Loucy (cell line): ENCODE data around the gene DHRS3.

Experiments used
- H2AFZ ChIP-seq: fragments of 200-600 bp; sonication (generic); 2 replicates; pipeline ENCODE4 v1.6.0; 2016; ENCODE audit warnings: antibody characterized with exemption, mild to moderate bottlenecking, low read length, moderate library complexity
- H3F3A ChIP-seq: fragments of 200-600 bp; 2 replicates; pipeline ENCODE4 v1.6.0; 2016; ENCODE audit warnings: antibody characterized with exemption, low read depth, mild to moderate bottlenecking
- H3K27me3 ChIP-seq: fragments of 200-600 bp; sonication (generic); 2 replicates; pipeline ENCODE4 v1.6.1; 2014; ENCODE audit warnings: low read length, mild to moderate bottlenecking; ENCODE audit not compliant: insufficient read depth, poor library complexity, severe bottlenecking
- H3K36me3 ChIP-seq: fragments of 200-600 bp; sonication (generic); 2 replicates; pipeline ENCODE4 v1.6.1; 2016; ENCODE audit warnings: low read length; ENCODE audit not compliant: insufficient read depth
- H3K4me1 ChIP-seq: fragments of 200-600 bp; sonication (generic); 2 replicates; pipeline ENCODE4 v1.5.1; 2014; ENCODE audit warnings: low read length, mild to moderate bottlenecking; ENCODE audit not compliant: insufficient read depth, poor library complexity, severe bottlenecking
- H3K4me2 ChIP-seq: fragments of 200-600 bp; sonication (generic); 2 replicates; pipeline ENCODE4 v1.6.0; 2014; ENCODE audit warnings: antibody characterized with exemption, low read length, low read depth, mild to moderate bottlenecking; ENCODE audit not compliant: poor library complexity, severe bottlenecking
- H3K4me3 ChIP-seq: fragments of 200-600 bp; sonication (generic); 2 replicates; pipeline ENCODE4 v1.5.1; 2014; ENCODE audit warnings: low read length, mild to moderate bottlenecking, mixed read lengths; ENCODE audit not compliant: poor library complexity, severe bottlenecking
- H3K79me2 ChIP-seq: fragments of 200-600 bp; sonication (generic); 2 replicates; pipeline ENCODE4 v1.6.1; 2014; ENCODE audit warnings: low read length; ENCODE audit not compliant: insufficient read depth
- H3K9ac ChIP-seq: fragments of 200-600 bp; sonication (generic); 2 replicates; pipeline ENCODE4 v1.6.0; 2014; ENCODE audit warnings: mild to moderate bottlenecking, low read depth, low read length, moderate library complexity; ENCODE audit not compliant: poor library complexity, severe bottlenecking
- H3K9me2 ChIP-seq: fragments of 200-600 bp; sonication (generic); replicated peaks from 2 replicates; pipeline ENCODE4 v1.6.1; 2016; ENCODE audit warnings: low read depth, low read length, mixed read lengths
- H3K9me3 ChIP-seq: fragments of 200-600 bp; sonication (generic); 2 replicates; pipeline ENCODE4 v1.6.1; 2014; ENCODE audit warnings: mild to moderate bottlenecking, antibody characterized with exemption, low read length, low read depth; ENCODE audit not compliant: insufficient read depth
- H4K20me1 ChIP-seq: fragments of 200-600 bp; sonication (generic); 2 replicates; pipeline ENCODE4 v1.6.0; 2014; ENCODE audit warnings: antibody characterized with exemption, low read length, mild to moderate bottlenecking; ENCODE audit not compliant: insufficient read depth, poor library complexity, severe bottlenecking
- CTCF ChIP-seq: fragments of 200-600 bp; sonication (generic); conservative IDR thresholded peaks from 2 replicates; pipeline ENCODE4 v1.5.1; 2014; ENCODE audit warnings: mild to moderate bottlenecking, antibody characterized with exemption, low read length
- EZH2phosphoT487 ChIP-seq: fragments of 200-600 bp; IDR thresholded peaks from 2 replicates; pipeline ENCODE4 v1.6.1; 2018; ENCODE audit warnings: antibody characterized with exemption, mild to moderate bottlenecking, moderate library complexity, borderline replicate concordance

DHRS3 gene

GRCh38 chr1:12548279-12548972, 69.6 kb downstream of the DHRS3 start:
- H3K4me1 ChIP-seq: no peaks in the 10 kb centered on the region
- no peak overlapping the region for H2AFZ ChIP-seq
- H3K4me3 ChIP-seq: no peak overlapping the region
- no peaks in the 10 kb centered on the region for H3K9me2 ChIP-seq
- TF ChIP-seq EZH2phosphoT487 (no peak), CTCF (no peak)
- H3K9ac ChIP-seq: no peak overlapping the region
- no peak overlapping the region for H3K4me2 ChIP-seq
- no peaks in the 10 kb centered on the region for H3F3A ChIP-seq
- H3K79me2 ChIP-seq: no peaks in the 10 kb centered on the region
- H3K36me3 ChIP-seq: no peaks in the 10 kb centered on the region
- no peaks in the 10 kb centered on the region for H3K9me3 ChIP-seq
- no peaks in the 10 kb centered on the region for H4K20me1 ChIP-seq
- H3K27me3 ChIP-seq: no peaks in the 10 kb centered on the region

GRCh38 chr1:12547586-12548225, 70.3 kb downstream of the DHRS3 start:
- no peak overlapping the region for H3K9ac ChIP-seq
- no peaks in the 10 kb centered on the region for H3K27me3 ChIP-seq
- no peaks in the 10 kb centered on the region for H3K9me2 ChIP-seq
- H4K20me1 ChIP-seq: no peaks in the 10 kb centered on the region
- no peaks in the 10 kb centered on the region for H3K9me3 ChIP-seq
- no peaks in the 10 kb centered on the region for H3K36me3 ChIP-seq
- H3K79me2 ChIP-seq: no peaks in the 10 kb centered on the region
- no peak for TF ChIP-seq EZH2phosphoT487
- TF ChIP-seq CTCF: no peak
- no peak overlapping the region for H3K4me2 ChIP-seq
- H3K4me1 ChIP-seq: no peaks in the 10 kb centered on the region
- H3F3A ChIP-seq: no peaks in the 10 kb centered on the region
- no peak overlapping the region for H3K4me3 ChIP-seq
- H2AFZ ChIP-seq: no peak overlapping the region

GRCh38 chr1:12546771-12547585, 71.0 kb downstream of the DHRS3 start:
- no peaks in the 10 kb centered on the region for H3K9me2 ChIP-seq
- TF ChIP-seq CTCF (no peak), EZH2phosphoT487 (no peak)
- no peaks in the 10 kb centered on the region for H3K4me1 ChIP-seq
- H3K9ac ChIP-seq: no peak overlapping the region
- no peaks in the 10 kb centered on the region for H4K20me1 ChIP-seq
- H3K9me3 ChIP-seq: no peaks in the 10 kb centered on the region
- no peaks in the 10 kb centered on the region for H3K27me3 ChIP-seq
- no peaks in the 10 kb centered on the region for H3K36me3 ChIP-seq
- no peaks in the 10 kb centered on the region for H3F3A ChIP-seq
- no peak overlapping the region for H3K4me2 ChIP-seq
- H2AFZ ChIP-seq: no peak overlapping the region
- H3K79me2 ChIP-seq: no peaks in the 10 kb centered on the region
- H3K4me3 ChIP-seq: no peak overlapping the region
